GM23338 (cell line): ENCODE measurements around the gene TP53I13.

Source experiments
- CTCF ChIP-seq, 2 experiments: fragments of 200-600 bp in 1 of 2; sonication (generic) in 1 of 2; conservative IDR thresholded peaks; 2 replicates each; pipeline versions ENCODE4 v1.5.1 to v1.6.1; 2016 to 2017; ENCODE audit warnings: antibody characterized with exemption in 2 of 2, low read depth in 2 of 2, mild to moderate bottlenecking in 2 of 2, moderate library complexity in 1 of 2
- EZH2 ChIP-seq: fragments of 200-600 bp; sonication (generic); IDR thresholded peaks from one replicate; pipeline ENCODE4 v1.8.0; 2017; ENCODE audit warnings: antibody characterized with exemption, mild to moderate bottlenecking, low read depth; ENCODE audit not compliant: unreplicated experiment
- EZH2phosphoT487 ChIP-seq: fragments of 200-600 bp; sonication (generic); IDR thresholded peaks from one replicate; pipeline ENCODE4 v1.8.1; 2018; ENCODE audit warnings: antibody characterized with exemption; ENCODE audit not compliant: unreplicated experiment
- JUNB ChIP-seq: IDR thresholded peaks from one replicate; pipeline ENCODE4 v1.6.1; 2016; ENCODE audit warnings: antibody characterized with exemption; ENCODE audit not compliant: unreplicated experiment
- NANOG ChIP-seq: IDR thresholded peaks from 2 replicates; pipeline ENCODE4 v1.6.1; 2016; ENCODE audit warnings: antibody characterized with exemption, borderline replicate concordance
- POLR2AphosphoS5 ChIP-seq: IDR thresholded peaks from 2 replicates; pipeline ENCODE4 v1.6.1; 2016; ENCODE audit warnings: antibody characterized with exemption, low read depth
- ZNF114 ChIP-seq: fragments of 250-450 bp; sonication (Bioruptor Pico); IDR thresholded peaks from 2 replicates; pipeline ENCODE4 v1.5.0; 2020; ENCODE audit warnings: mild to moderate bottlenecking, moderate library complexity
- ZNF331 ChIP-seq: fragments of 250-450 bp; sonication (Bioruptor Pico); IDR thresholded peaks from 2 replicates; pipeline ENCODE4 v1.5.0; 2020; ENCODE audit warnings: low read depth, mild to moderate bottlenecking, moderate library complexity
- TF ChIP-seq, protein P1 (sequence below): IDR thresholded peaks from 2 replicates; pipeline ENCODE4 v1.6.1; 2016; ENCODE audit warnings: antibody characterized with exemption
- TF ChIP-seq, protein P2 (sequence below): IDR thresholded peaks from one replicate; pipeline ENCODE4 v1.6.1; 2018; ENCODE audit warnings: antibody characterized with exemption; ENCODE audit not compliant: unreplicated experiment

DNA sequence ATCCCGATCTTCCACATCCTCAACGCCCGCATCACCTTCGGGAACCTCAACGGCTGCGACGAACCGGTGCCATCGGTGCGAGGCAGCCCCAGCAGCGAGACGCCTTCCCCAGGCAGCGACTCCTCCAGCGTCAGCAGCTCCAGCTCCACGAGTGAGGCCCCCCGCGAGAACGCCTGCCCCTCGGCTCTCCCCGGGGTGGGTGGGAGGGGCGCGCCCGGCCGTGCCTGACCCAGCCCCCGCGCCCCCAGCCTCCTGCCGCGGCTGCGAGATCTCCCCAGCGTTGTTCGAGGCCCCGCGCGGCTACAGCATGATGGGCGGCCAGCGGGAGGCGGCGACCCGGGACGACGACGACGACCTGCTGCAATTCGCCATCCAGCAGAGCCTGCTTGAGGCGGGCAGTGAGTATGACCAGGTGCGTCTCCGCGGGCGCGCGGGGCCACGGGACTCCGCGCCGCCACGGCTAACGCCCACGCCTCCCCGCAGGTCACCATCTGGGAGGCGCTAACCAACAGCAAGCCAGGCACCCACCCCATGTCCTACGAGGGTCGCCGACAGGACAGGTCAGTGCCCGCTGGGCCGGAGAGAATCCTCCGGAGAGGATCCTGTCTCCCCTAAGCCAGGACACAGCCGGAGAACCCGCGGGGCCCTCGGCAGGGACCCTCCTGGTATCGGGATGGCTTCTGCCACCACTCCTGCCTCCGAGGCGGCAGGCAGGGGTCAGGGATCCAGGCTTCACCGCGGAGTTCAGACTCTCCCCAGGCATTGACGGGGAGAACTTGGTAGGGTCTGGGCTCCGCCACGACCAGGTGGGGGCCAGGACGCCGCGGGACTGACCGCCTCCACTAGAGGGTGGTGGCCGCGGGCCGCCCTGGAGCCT lies 44.1 kb downstream of the TP53I13 start:
- TF ChIP-seq POLR2AphosphoS5: no peak
- no peak for TF ChIP-seq EZH2phosphoT487
- no peak for TF ChIP-seq CTCF (conservative IDR thresholded peaks at IDR 0.05; ENCODE audit: low read depth in 2 of 2)
- TF ChIP-seq JUNB: no peak
- TF ChIP-seq EZH2: no peak
- TF ChIP-seq ZNF114 (CRISPR knock-in tag): no peak
- no peak for TF ChIP-seq NANOG
- TF ChIP-seq, protein P1, sequence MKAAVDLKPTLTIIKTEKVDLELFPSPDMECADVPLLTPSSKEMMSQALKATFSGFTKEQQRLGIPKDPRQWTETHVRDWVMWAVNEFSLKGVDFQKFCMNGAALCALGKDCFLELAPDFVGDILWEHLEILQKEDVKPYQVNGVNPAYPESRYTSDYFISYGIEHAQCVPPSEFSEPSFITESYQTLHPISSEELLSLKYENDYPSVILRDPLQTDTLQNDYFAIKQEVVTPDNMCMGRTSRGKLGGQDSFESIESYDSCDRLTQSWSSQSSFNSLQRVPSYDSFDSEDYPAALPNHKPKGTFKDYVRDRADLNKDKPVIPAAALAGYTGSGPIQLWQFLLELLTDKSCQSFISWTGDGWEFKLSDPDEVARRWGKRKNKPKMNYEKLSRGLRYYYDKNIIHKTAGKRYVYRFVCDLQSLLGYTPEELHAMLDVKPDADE: no peak
- TF ChIP-seq, protein P2, sequence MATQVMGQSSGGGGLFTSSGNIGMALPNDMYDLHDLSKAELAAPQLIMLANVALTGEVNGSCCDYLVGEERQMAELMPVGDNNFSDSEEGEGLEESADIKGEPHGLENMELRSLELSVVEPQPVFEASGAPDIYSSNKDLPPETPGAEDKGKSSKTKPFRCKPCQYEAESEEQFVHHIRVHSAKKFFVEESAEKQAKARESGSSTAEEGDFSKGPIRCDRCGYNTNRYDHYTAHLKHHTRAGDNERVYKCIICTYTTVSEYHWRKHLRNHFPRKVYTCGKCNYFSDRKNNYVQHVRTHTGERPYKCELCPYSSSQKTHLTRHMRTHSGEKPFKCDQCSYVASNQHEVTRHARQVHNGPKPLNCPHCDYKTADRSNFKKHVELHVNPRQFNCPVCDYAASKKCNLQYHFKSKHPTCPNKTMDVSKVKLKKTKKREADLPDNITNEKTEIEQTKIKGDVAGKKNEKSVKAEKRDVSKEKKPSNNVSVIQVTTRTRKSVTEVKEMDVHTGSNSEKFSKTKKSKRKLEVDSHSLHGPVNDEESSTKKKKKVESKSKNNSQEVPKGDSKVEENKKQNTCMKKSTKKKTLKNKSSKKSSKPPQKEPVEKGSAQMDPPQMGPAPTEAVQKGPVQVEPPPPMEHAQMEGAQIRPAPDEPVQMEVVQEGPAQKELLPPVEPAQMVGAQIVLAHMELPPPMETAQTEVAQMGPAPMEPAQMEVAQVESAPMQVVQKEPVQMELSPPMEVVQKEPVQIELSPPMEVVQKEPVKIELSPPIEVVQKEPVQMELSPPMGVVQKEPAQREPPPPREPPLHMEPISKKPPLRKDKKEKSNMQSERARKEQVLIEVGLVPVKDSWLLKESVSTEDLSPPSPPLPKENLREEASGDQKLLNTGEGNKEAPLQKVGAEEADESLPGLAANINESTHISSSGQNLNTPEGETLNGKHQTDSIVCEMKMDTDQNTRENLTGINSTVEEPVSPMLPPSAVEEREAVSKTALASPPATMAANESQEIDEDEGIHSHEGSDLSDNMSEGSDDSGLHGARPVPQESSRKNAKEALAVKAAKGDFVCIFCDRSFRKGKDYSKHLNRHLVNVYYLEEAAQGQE: no peak
- TF ChIP-seq ZNF331 (CRISPR knock-in tag): no peak
